Ovary (tissue), 3 donors: ENCODE data around the gene CNTN5.

Experiments used
- CTCF ChIP-seq, 3 donors: fragments of 450-650 bp in 2 of 3; fragments of 200-600 bp in 1 of 3; IDR thresholded peaks; one replicate each; pipeline versions ENCODE4 v1.5.1 to v1.8.0; 2016 to 2022; ENCODE audit warnings: antibody characterized with exemption in 3 of 3, mild to moderate bottlenecking in 1 of 3
- EP300 ChIP-seq: sonication (generic); formaldehyde crosslinking; IDR thresholded peaks from one replicate; pipeline ENCODE4 v1.6.1; 2017; ENCODE audit warnings: antibody characterized with exemption
- POLR2A ChIP-seq: fragments of 450-650 bp; IDR thresholded peaks from one replicate; pipeline ENCODE4 v1.6.1; 2017; ENCODE audit warnings: antibody characterized with exemption, mild to moderate bottlenecking, moderate library complexity
- donor health status: DM: no; HTN: no; CAD: no.

- TF ChIP-seq CTCF (IDR thresholded peaks at IDR 0.05) (no peak), EP300 (no peak), POLR2A (no peak)
Measured at GRCh38 chr11:99177446-99177845, 156.7 kb downstream of the CNTN5 start.
